SK-N-SH (cell line): ENCODE results near the gene CTSL. TPM values are rescaled to one million over a fixed set of nuclear protein-coding genes. Genes with fewer than 3 reads are reported as not detected.

Experiments used
- CTCF ChIA-PET: fragments of 300-600, 350-600 bp; formaldehyde crosslinking; extraction: SDS; loops from one replicate; lab custom pipeline; 2021; lab: Yijun Ruan, JAX
- POLR2A ChIA-PET: fragments of 350-600 bp; sonication (Branson Sonifier 250); formaldehyde crosslinking; extraction: SDS; loops from one replicate; lab custom pipeline; 2020; ENCODE audit warnings: antibody characterized with exemption, inconsistent platforms; lab: Yijun Ruan, JAX
- DNase-seq: peaks from one replicate; pipeline ENCODE4 v3.0.0; 2012
- H2AFZ ChIP-seq: fragments of 200-600 bp; sonication (generic); 2 replicates; pipeline ENCODE4 v1.8.1; 2016; ENCODE audit warnings: antibody characterized with exemption, mild to moderate bottlenecking, low read depth
- H3F3A ChIP-seq: fragments of 200-600 bp; sonication (generic); replicated peaks from 2 replicates; pipeline ENCODE3; 2016; ENCODE audit warnings: antibody characterized with exemption, mild to moderate bottlenecking; ENCODE audit not compliant: insufficient read depth
- H3K27ac ChIP-seq, 2 experiments: fragments of 200-500 bp in 1 of 2; fragments of 200-600 bp in 1 of 2; sonication (Bioruptor generic) in 1 of 2; sonication (generic), shearing (Covaris generic) in 1 of 2; 2 replicates each; pipeline versions ENCODE4 v1.5.1 to v1.6.1; 2014 to 2016; ENCODE audit warnings: low read depth in 2 of 2, inconsistent platforms in 1 of 2, low read length in 1 of 2, mild to moderate bottlenecking in 1 of 2, mixed read lengths in 1 of 2
- H3K27me3 ChIP-seq: fragments of 200-600 bp; sonication (generic), shearing (Covaris generic); 2 replicates; pipeline ENCODE4 v1.6.1; 2016; ENCODE audit warnings: mixed run types; ENCODE audit not compliant: insufficient read depth
- H3K36me3 ChIP-seq, 2 experiments: fragments of 200-500 bp in 1 of 2; fragments of 200-600 bp in 1 of 2; sonication (Bioruptor generic) in 1 of 2; sonication (generic) in 1 of 2; replicated peaks in 1 of 2; 2 replicates each; pipeline versions ENCODE3 to v1.5.1; 2014 to 2016; ENCODE audit warnings: low read length in 1 of 2, mild to moderate bottlenecking in 1 of 2; ENCODE audit not compliant: insufficient read depth in 2 of 2, control insufficient read depth in 1 of 2
- H3K4me1 ChIP-seq, 2 experiments: fragments of 200-500 bp in 1 of 2; fragments of 200-600 bp in 1 of 2; sonication (Bioruptor generic) in 1 of 2; sonication (generic), shearing (Covaris generic) in 1 of 2; 2 replicates each; pipeline versions ENCODE4 v1.5.1 to v1.6.1; 2014 to 2016; ENCODE audit warnings: low read depth in 1 of 2, low read length in 1 of 2, mixed run types in 1 of 2; ENCODE audit not compliant: insufficient read depth in 2 of 2, control insufficient read depth in 1 of 2
- H3K4me2 ChIP-seq: fragments of 200-600 bp; sonication (generic), shearing (Covaris generic); 2 replicates; pipeline ENCODE4 v1.6.1; 2017; ENCODE audit warnings: mixed run types
- H3K4me3 ChIP-seq, 2 experiments: fragments of 200-500 bp in 1 of 2; fragments of 200-600 bp in 1 of 2; sonication (Bioruptor generic) in 1 of 2; sonication (generic), shearing (Covaris generic) in 1 of 2; 2 replicates each; pipeline versions ENCODE4 v1.5.1 to v1.8.1; 2014 to 2016; ENCODE audit warnings: low read depth in 2 of 2, inconsistent platforms in 1 of 2, low read length in 1 of 2, mild to moderate bottlenecking in 1 of 2, mixed read lengths in 1 of 2, moderate library complexity in 1 of 2
- H3K79me2 ChIP-seq: fragments of 200-600 bp; sonication (generic); 2 replicates; pipeline ENCODE4 v1.8.1; 2017; ENCODE audit warnings: mild to moderate bottlenecking; ENCODE audit not compliant: insufficient read depth
- H3K9ac ChIP-seq: fragments of 200-600 bp; sonication (generic); 2 replicates; pipeline ENCODE4 v1.6.1; 2017; ENCODE audit warnings: mixed run types
- H3K9me2 ChIP-seq: fragments of 200-600 bp; sonication (generic); 2 replicates; pipeline ENCODE4 v1.6.1; 2017; ENCODE audit warnings: mixed run types
- H3K9me3 ChIP-seq: fragments of 200-600 bp; sonication (generic); 2 replicates; pipeline ENCODE4 v1.6.1; 2017; ENCODE audit warnings: mixed run types, mild to moderate bottlenecking, moderate library complexity
- H4K20me1 ChIP-seq: fragments of 200-600 bp; sonication (generic); 2 replicates; pipeline ENCODE4 v1.6.1; 2017; ENCODE audit warnings: mild to moderate bottlenecking, mixed run types; ENCODE audit not compliant: insufficient read depth
- CHD2 ChIP-seq: fragments of 150-350 bp; IDR thresholded peaks from 2 replicates; pipeline ENCODE4 v1.6.1; 2018; ENCODE audit warnings: low read length; ENCODE audit not compliant: partially characterized antibody
- CTCF ChIP-seq: fragments of 200-600 bp; sonication (generic); IDR thresholded peaks from 2 replicates; pipeline ENCODE4 v1.6.1; 2017; ENCODE audit warnings: antibody characterized with exemption, mild to moderate bottlenecking, moderate library complexity
- EP300 ChIP-seq, 2 experiments: IDR thresholded peaks; 2 replicates each; pipeline versions ENCODE4 v1.4.0 to v1.6.1; 2012; ENCODE audit warnings: borderline replicate concordance in 1 of 2, low read depth in 1 of 2, low read length in 1 of 2
- FOSL2 ChIP-seq: IDR thresholded peaks from 2 replicates; pipeline ENCODE4 v1.4.0; 2012; ENCODE audit warnings: low read depth, mild to moderate bottlenecking, moderate library complexity, borderline replicate concordance
- FOXJ3 ChIP-seq: sonication (generic); formaldehyde crosslinking; IDR thresholded peaks from 2 replicates; pipeline ENCODE4 v1.5.1; 2020; ENCODE audit warnings: mild to moderate bottlenecking, missing genetic modification reagents
- IRF3 ChIP-seq: fragments of 150-350 bp; IDR thresholded peaks from 2 replicates; pipeline ENCODE4 v1.6.1; 2016; ENCODE audit warnings: mild to moderate bottlenecking, low read depth, low read length
- MXI1 ChIP-seq: IDR thresholded peaks from 2 replicates; pipeline ENCODE4 v1.6.1; 2012; ENCODE audit warnings: mild to moderate bottlenecking, low read depth, low read length, improper control_type of control experiment
- NFIC ChIP-seq: IDR thresholded peaks from 2 replicates; pipeline ENCODE4 v1.4.0; 2012; ENCODE audit warnings: borderline replicate concordance
- PBX3 ChIP-seq: IDR thresholded peaks from 2 replicates; pipeline ENCODE4; 2012
- RCOR1 ChIP-seq: fragments of 150-350 bp; IDR thresholded peaks from 2 replicates; pipeline ENCODE4 v1.6.1; 2017; ENCODE audit warnings: antibody characterized with exemption, low read length
- REST ChIP-seq: IDR thresholded peaks from 2 replicates; pipeline ENCODE4 v1.6.1; 2012; ENCODE audit warnings: mild to moderate bottlenecking, low read depth, low read length, moderate library complexity
- SIN3A ChIP-seq: IDR thresholded peaks from 2 replicates; pipeline ENCODE4 v1.6.1; 2012; ENCODE audit warnings: low read depth, mild to moderate bottlenecking, low read length, moderate library complexity, borderline replicate concordance
- TAF1 ChIP-seq: IDR thresholded peaks from 2 replicates; pipeline ENCODE4 v1.6.1; 2012; ENCODE audit warnings: low read depth, mild to moderate bottlenecking, low read length, moderate library complexity, borderline replicate concordance
- TCF12 ChIP-seq: IDR thresholded peaks from 2 replicates; pipeline ENCODE4 v1.4.0; 2012
- TEAD4 ChIP-seq: IDR thresholded peaks from 2 replicates; pipeline ENCODE4 v1.4.0; 2012; ENCODE audit warnings: mild to moderate bottlenecking, borderline replicate concordance; ENCODE audit not compliant: insufficient read depth
- USF1 ChIP-seq: IDR thresholded peaks from 2 replicates; pipeline ENCODE4 v1.4.0; 2012; ENCODE audit warnings: low read depth, borderline replicate concordance
- ZBTB33 ChIP-seq: IDR thresholded peaks from 2 replicates; pipeline ENCODE4 v1.4.0; 2012; ENCODE audit warnings: low read depth, borderline replicate concordance
- WGBS: methylation state at CpG from one replicate; pipeline ENCODE4 v1.1.6; 2017; ENCODE audit warnings: low lambda C conversion rate; 5-methylcytosine and 5-hydroxymethylcytosine counted together
- polyA plus RNA-seq, 3 experiments: library from polyadenylated mRNA; depleted of rRNA; stranded (reverse); fragments of >200 nt; gene quantifications; 2 replicates each; pipeline ENCODE4 v1.2.3, GENCODE V29; 2012

CTSL gene
- polyA plus RNA-seq, 1 of the 3 experiments (the other 2 are of a cell fraction) = 98.3 TPM

GRCh38 chr9:87741326-87741725, 15.4 kb downstream of the CTSL start (continued):
- TF ChIP-seq IRF3 (no peak), MXI1 (no peak), PBX3 (no peak)

- Histone ChIP-seq H2AFZ (no peak overlapping the region), H3K4me1 (no peaks in the 10 kb centered on the region; a peak in 1 of 4 replicates), H3K4me3 (no peak overlapping the region), H3F3A (no peaks in the 10 kb centered on the region), H3K27ac (no peak overlapping the region), H3K9me2 (no peaks in the 10 kb centered on the region), H3K79me2 (no peaks in the 10 kb centered on the region), H3K36me3 (no peaks in the 10 kb centered on the region), H4K20me1 (no peaks in the 10 kb centered on the region), H3K9ac (no peak overlapping the region), H3K4me2 (no peak overlapping the region), H3K9me3 (no peaks in the 10 kb centered on the region), H3K27me3 (no peaks in the 10 kb centered on the region)
- ChIA-PET POLR2A (no interaction called here), CTCF (no interaction called here)
- WGBS = 34% methylated on average over 5 of the region's 5 CpGs
- DNase-seq = no peak
- no peak for TF ChIP-seq TCF12
- TF ChIP-seq REST = no peak
- TF ChIP-seq EP300 (IDR thresholded peaks at IDR 0.05; ENCODE audit: borderline replicate concordance in 1 of 2, low read depth in 1 of 2, low read length in 1 of 2) = no peak
- TF ChIP-seq FOSL2 = no peak
- TF ChIP-seq USF1 = no peak
- no peak for TF ChIP-seq NFIC
- TF ChIP-seq FOXJ3 = no peak
- no peak for TF ChIP-seq MXI1
- TF ChIP-seq ZBTB33 = no peak
- TF ChIP-seq CTCF = no peak
- TF ChIP-seq RCOR1 = no peak
- no peak for TF ChIP-seq CHD2
- TF ChIP-seq SIN3A = no peak
- TF ChIP-seq TAF1 = no peak
- TF ChIP-seq TEAD4 = no peak
- TF ChIP-seq, all 33 proteins: peak for 0
These were observed 16.0 kb downstream of the CTSL start for GRCh38 chr9:87741891-87742290.
